Measurements from ENCODE around the gene MEGF11.

The MEGF11 gene

DNA sequence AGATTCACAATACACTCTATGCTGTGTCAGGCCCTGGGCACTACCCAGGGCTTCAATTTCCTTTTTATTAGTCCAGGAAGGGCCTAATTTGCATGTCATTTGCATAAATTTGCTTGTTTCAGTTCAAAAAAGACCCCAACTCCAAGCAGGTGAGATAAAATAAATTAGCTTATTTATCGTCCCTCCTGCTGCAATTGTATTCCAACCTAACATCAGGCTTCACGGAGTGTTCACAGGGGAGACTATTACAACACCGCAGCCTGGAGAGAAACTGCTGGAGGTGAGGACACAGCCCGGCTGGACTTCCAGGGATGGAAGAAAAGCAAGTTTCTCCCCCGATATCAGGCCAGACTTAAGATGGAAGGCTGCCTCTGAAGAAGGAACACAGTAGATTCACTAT is 62.8 kb downstream of the MEGF11 start:
- no peaks in the 10 kb centered on the region for H3K36me3 ChIP-seq (ENCODE audit: insufficient read depth, insufficient read length, low read length)
- peaks cover 9% of the 10 kb centered on the region for H3K4me1 ChIP-seq (ENCODE audit: insufficient read depth, insufficient read length)
- TF ChIP-seq ZNF274 (IDR thresholded peaks at IDR 0.05; ENCODE audit: low read depth, low read length) = no peak
- no peak for TF ChIP-seq SUZ12 (IDR thresholded peaks at IDR 0.05; ENCODE audit: extremely low read depth, insufficient read depth, insufficient read length)
- no peak for TF ChIP-seq YY1 (IDR thresholded peaks at IDR 0.05; ENCODE audit: insufficient read depth, insufficient read length)
- DNase-seq (ENCODE audit: low read depth, low spot score) = no peak
- no peaks in the 10 kb centered on the region for H3K9me3 ChIP-seq (ENCODE audit: insufficient read depth, low read length)
- no peak overlapping the region for H3K4me3 ChIP-seq (ENCODE audit: insufficient read length, low read depth)
- no peaks in the 10 kb centered on the region for H3K27me3 ChIP-seq (ENCODE audit: insufficient read depth, insufficient read length)
- H3K9ac ChIP-seq (ENCODE audit: insufficient read length, low read depth) = no peak overlapping the region

DNA sequence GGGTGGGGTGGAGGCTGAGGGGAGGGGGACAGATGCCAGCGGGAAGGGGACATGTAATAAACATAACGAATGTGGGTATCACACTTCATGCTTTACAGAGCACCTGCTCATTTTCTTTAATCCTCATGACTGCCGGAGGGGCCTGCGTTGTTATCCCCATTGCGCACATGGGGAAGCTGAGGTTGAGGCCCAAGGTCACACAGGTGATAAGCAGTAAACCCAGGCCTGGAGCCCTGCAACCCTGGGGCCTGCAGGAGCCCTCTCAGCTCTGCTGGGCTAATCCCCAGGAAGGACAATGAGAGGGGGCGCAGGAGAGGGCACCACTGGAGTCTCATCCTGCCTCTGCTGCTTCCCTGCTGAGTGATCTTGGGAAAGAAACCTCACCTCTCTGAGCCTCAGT is 64.3 kb downstream of the MEGF11 start:
- H3K27me3 ChIP-seq (ENCODE audit: insufficient read depth, insufficient read length) = no peaks in the 10 kb centered on the region
- H3K4me3 ChIP-seq (ENCODE audit: insufficient read length, low read depth) = no peak overlapping the region
- H3K4me1 ChIP-seq (ENCODE audit: insufficient read depth, insufficient read length) = peaks cover 12% of the 10 kb centered on the region
- no peaks in the 10 kb centered on the region for H3K9me3 ChIP-seq (ENCODE audit: insufficient read depth, low read length)
- DNase-seq (ENCODE audit: low read depth, low spot score) = no peak
- H3K36me3 ChIP-seq (ENCODE audit: insufficient read depth, insufficient read length, low read length) = no peaks in the 10 kb centered on the region
- no peak overlapping the region for H3K9ac ChIP-seq (ENCODE audit: insufficient read length, low read depth)
- TF ChIP-seq SUZ12 (IDR thresholded peaks at IDR 0.05; ENCODE audit: extremely low read depth, insufficient read depth, insufficient read length) (no peak), ZNF274 (IDR thresholded peaks at IDR 0.05; ENCODE audit: low read depth, low read length) (no peak), YY1 (IDR thresholded peaks at IDR 0.05; ENCODE audit: insufficient read depth, insufficient read length) (no peak)

- Histone ChIP-seq H3K27me3 (ENCODE audit: insufficient read depth, insufficient read length) (no peaks in the 10 kb centered on the region), H3K9ac (ENCODE audit: insufficient read length, low read depth) (no peak overlapping the region), H3K4me3 (ENCODE audit: insufficient read length, low read depth) (no peak overlapping the region), H3K4me1 (ENCODE audit: insufficient read depth, insufficient read length) (peaks cover 14% of the 10 kb centered on the region), H3K9me3 (ENCODE audit: insufficient read depth, low read length) (no peaks in the 10 kb centered on the region), H3K36me3 (ENCODE audit: insufficient read depth, insufficient read length, low read length) (no peaks in the 10 kb centered on the region)
- DNase-seq (ENCODE audit: low read depth, low spot score) = no peak
- TF ChIP-seq YY1 (IDR thresholded peaks at IDR 0.05; ENCODE audit: insufficient read depth, insufficient read length) (no peak), ZNF274 (IDR thresholded peaks at IDR 0.05; ENCODE audit: low read depth, low read length) (no peak)
These were observed 65.1 kb downstream of the MEGF11 start for GRCh38 chr15:66188464-66188863.

DNA sequence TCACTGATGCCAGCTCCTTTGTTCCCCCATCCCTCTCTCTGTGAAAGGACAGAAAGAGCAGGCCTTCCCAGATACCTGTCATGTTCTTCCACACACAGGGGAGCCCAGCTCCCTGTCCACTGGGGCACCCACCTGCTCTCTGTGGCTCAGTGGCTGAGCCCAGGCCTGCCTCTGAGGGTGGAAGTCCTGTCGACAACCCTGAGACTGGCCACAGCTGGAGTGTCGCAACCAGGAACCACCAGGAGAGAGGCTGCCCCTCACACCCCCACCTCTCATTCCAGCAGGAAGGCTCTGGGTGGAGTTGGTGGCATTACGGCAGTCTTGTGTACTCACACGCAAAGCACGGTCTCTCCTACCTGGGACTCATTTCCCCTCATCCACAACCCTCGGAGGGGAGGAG is 66.3 kb downstream of the MEGF11 start:
- DNase-seq (ENCODE audit: low read depth, low spot score) = no peak
- TF ChIP-seq YY1 (IDR thresholded peaks at IDR 0.05; ENCODE audit: insufficient read depth, insufficient read length) (no peak), ZNF274 (IDR thresholded peaks at IDR 0.05; ENCODE audit: low read depth, low read length) (no peak), SUZ12 (IDR thresholded peaks at IDR 0.05; ENCODE audit: extremely low read depth, insufficient read depth, insufficient read length) (no peak)
- no peak overlapping the region for H3K4me3 ChIP-seq (ENCODE audit: insufficient read length, low read depth)
- peaks cover 14% of the 10 kb centered on the region for H3K4me1 ChIP-seq (ENCODE audit: insufficient read depth, insufficient read length)
- H3K9ac ChIP-seq (ENCODE audit: insufficient read length, low read depth) = no peak overlapping the region
- H3K27me3 ChIP-seq (ENCODE audit: insufficient read depth, insufficient read length) = no peaks in the 10 kb centered on the region
- H3K9me3 ChIP-seq (ENCODE audit: insufficient read depth, low read length) = no peaks in the 10 kb centered on the region
- H3K36me3 ChIP-seq (ENCODE audit: insufficient read depth, insufficient read length, low read length) = no peaks in the 10 kb centered on the region

- Histone ChIP-seq H3K4me3 (ENCODE audit: insufficient read length, low read depth) (no peak overlapping the region), H3K27me3 (ENCODE audit: insufficient read depth, insufficient read length) (no peaks in the 10 kb centered on the region), H3K9me3 (ENCODE audit: insufficient read depth, low read length) (no peaks in the 10 kb centered on the region), H3K36me3 (ENCODE audit: insufficient read depth, insufficient read length, low read length) (no peaks in the 10 kb centered on the region), H3K9ac (ENCODE audit: insufficient read length, low read depth) (no peak overlapping the region), H3K4me1 (ENCODE audit: insufficient read depth, insufficient read length) (peaks cover 14% of the 10 kb centered on the region)
- no peak for DNase-seq (ENCODE audit: low read depth, low spot score)
- no peak for TF ChIP-seq SUZ12 (IDR thresholded peaks at IDR 0.05; ENCODE audit: extremely low read depth, insufficient read depth, insufficient read length)
- no peak for TF ChIP-seq ZNF274 (IDR thresholded peaks at IDR 0.05; ENCODE audit: low read depth, low read length)
- no peak for TF ChIP-seq YY1 (IDR thresholded peaks at IDR 0.05; ENCODE audit: insufficient read depth, insufficient read length)
These were observed 67.3 kb downstream of the MEGF11 start for GRCh38 chr15:66186049-66186825.

GRCh38 chr15:66184936-66185790 is 68.4 kb downstream of the MEGF11 start:
- no peak overlapping the region for H3K4me3 ChIP-seq (ENCODE audit: insufficient read length, low read depth)
- H3K36me3 ChIP-seq (ENCODE audit: insufficient read depth, insufficient read length, low read length) = no peaks in the 10 kb centered on the region
- peaks cover 15% of the 10 kb centered on the region for H3K4me1 ChIP-seq (ENCODE audit: insufficient read depth, insufficient read length)
- H3K9me3 ChIP-seq (ENCODE audit: insufficient read depth, low read length) = no peaks in the 10 kb centered on the region
- TF ChIP-seq YY1 (IDR thresholded peaks at IDR 0.05; ENCODE audit: insufficient read depth, insufficient read length) (no peak), SUZ12 (IDR thresholded peaks at IDR 0.05; ENCODE audit: extremely low read depth, insufficient read depth, insufficient read length) (no peak), ZNF274 (IDR thresholded peaks at IDR 0.05; ENCODE audit: low read depth, low read length) (no peak)
- no peaks in the 10 kb centered on the region for H3K27me3 ChIP-seq (ENCODE audit: insufficient read depth, insufficient read length)
- H3K9ac ChIP-seq (ENCODE audit: insufficient read length, low read depth) = no peak overlapping the region
- DNase-seq (ENCODE audit: low read depth, low spot score) = no peak

DNA sequence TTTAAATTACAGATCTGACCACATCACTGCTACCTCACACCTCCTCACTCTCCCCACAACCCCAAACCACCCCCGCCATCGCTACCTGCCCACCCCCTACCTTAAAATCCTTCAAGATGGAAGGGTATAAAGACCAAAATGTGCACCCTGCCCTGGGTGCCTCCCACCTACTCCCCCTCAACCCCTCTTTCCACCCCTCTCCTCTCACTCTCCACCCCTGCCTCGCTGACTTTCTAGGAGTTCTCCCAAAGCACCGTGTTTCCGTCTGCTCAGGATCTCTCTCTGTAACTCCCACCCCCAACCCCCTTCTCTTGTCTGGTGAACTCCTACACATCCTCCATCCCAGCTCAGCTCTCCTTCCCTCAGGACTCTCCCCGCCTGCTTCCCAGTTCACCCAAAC is 69.1 kb downstream of the MEGF11 start:
- TF ChIP-seq YY1 (IDR thresholded peaks at IDR 0.05; ENCODE audit: insufficient read depth, insufficient read length) = no peak
- no peak for TF ChIP-seq ZNF274 (IDR thresholded peaks at IDR 0.05; ENCODE audit: low read depth, low read length)
- TF ChIP-seq SUZ12 (IDR thresholded peaks at IDR 0.05; ENCODE audit: extremely low read depth, insufficient read depth, insufficient read length) = no peak
- DNase-seq (ENCODE audit: low read depth, low spot score) = no peak
- no peak overlapping the region for H3K9ac ChIP-seq (ENCODE audit: insufficient read length, low read depth)
- H3K4me1 ChIP-seq (ENCODE audit: insufficient read depth, insufficient read length) = peaks cover 20% of the 10 kb centered on the region
- H3K4me3 ChIP-seq (ENCODE audit: insufficient read length, low read depth) = no peak overlapping the region
- no peaks in the 10 kb centered on the region for H3K27me3 ChIP-seq (ENCODE audit: insufficient read depth, insufficient read length)
- no peaks in the 10 kb centered on the region for H3K9me3 ChIP-seq (ENCODE audit: insufficient read depth, low read length)
- H3K36me3 ChIP-seq (ENCODE audit: insufficient read depth, insufficient read length, low read length) = no peaks in the 10 kb centered on the region
